Subcutaneous abdominal adipose tissue (tissue), 5 donors: ENCODE measurements around the gene ABCA1.
A peak's percentile ranks its signal among the peaks of the same experiment; 100 is the strongest.

Source experiments
- H3K27ac ChIP-seq: one replicate; pipeline ENCODE4 v1.7.0; 2013; ENCODE audit warnings: low read depth, mild to moderate bottlenecking, inconsistent platforms, low read length, moderate library complexity
- H3K27me3 ChIP-seq, 5 donors: one replicate each; pipeline ENCODE4 v1.7.0; 2013; ENCODE audit warnings: low read length in 5 of 5, inconsistent platforms in 1 of 5; ENCODE audit not compliant: control insufficient read depth in 5 of 5, insufficient read depth in 4 of 5
- H3K36me3 ChIP-seq, 5 donors: one replicate each; pipeline ENCODE4 v1.7.0; 2013; ENCODE audit warnings: low read length in 5 of 5; ENCODE audit not compliant: control insufficient read depth in 5 of 5, insufficient read depth in 5 of 5
- H3K4me1 ChIP-seq, 5 donors: one replicate each; pipeline ENCODE4 v1.7.0; 2013; ENCODE audit warnings: low read length in 5 of 5, mild to moderate bottlenecking in 3 of 5, moderate library complexity in 1 of 5; ENCODE audit not compliant: control insufficient read depth in 5 of 5, insufficient read depth in 5 of 5
- H3K4me3 ChIP-seq, 5 donors: one replicate each; pipeline ENCODE4 v1.7.0; 2013; ENCODE audit warnings: low read length in 5 of 5, low read depth in 1 of 5
- H3K9ac ChIP-seq, 5 donors: one replicate each; pipeline ENCODE4 v1.7.0; 2013; ENCODE audit warnings: low read length in 5 of 5, mild to moderate bottlenecking in 4 of 5, moderate library complexity in 3 of 5
- H3K9me3 ChIP-seq, 5 donors: one replicate each; pipeline ENCODE4 v1.7.0; 2013; ENCODE audit warnings: low read length in 5 of 5; ENCODE audit not compliant: control insufficient read depth in 5 of 5
- donor health status: healthy.
- donor health status: healthy.
- donor health status: healthy.
- donor health status: healthy.
- donor health status: healthy.

ABCA1 gene

DNA sequence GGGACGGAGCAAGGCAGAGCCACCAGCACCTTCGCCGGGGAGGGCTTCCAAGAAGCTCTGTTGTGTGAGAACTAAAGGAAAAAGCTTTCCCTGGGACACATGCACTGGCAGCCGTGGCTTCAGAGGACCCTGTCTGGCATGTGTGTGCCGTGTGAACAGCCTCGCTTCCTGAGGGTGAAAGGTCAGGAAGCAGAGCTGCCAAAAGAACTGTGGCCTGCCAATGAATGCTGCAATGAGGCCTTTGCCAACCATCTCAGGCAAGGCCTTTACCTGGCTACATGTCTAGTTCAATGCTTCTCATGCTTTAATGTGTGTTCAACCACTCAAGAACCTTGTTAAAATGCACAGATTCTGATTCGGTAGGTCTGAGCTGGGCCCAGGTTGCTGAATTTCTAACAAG lies 110.5 kb downstream of the ABCA1 start:
- peak overlapping the region in 3 of 5 donors; percentile 19 to 48 (median 36) for H3K4me3 ChIP-seq
- no peaks in the 10 kb centered on the region for H3K9me3 ChIP-seq
- peak overlapping the region in 2 of 5 donors; percentile 31 to 45 for H3K9ac ChIP-seq
- H3K27ac ChIP-seq, result peak overlapping the region; percentile 44
- peaks cover 41 to 99% (median 98%) of the 10 kb centered on the region in 5 donors for H3K36me3 ChIP-seq
- no peaks in the 10 kb centered on the region for H3K27me3 ChIP-seq
- peaks cover 0 to 27% (median 10%) of the 10 kb centered on the region in 5 donors for H3K4me1 ChIP-seq

DNA sequence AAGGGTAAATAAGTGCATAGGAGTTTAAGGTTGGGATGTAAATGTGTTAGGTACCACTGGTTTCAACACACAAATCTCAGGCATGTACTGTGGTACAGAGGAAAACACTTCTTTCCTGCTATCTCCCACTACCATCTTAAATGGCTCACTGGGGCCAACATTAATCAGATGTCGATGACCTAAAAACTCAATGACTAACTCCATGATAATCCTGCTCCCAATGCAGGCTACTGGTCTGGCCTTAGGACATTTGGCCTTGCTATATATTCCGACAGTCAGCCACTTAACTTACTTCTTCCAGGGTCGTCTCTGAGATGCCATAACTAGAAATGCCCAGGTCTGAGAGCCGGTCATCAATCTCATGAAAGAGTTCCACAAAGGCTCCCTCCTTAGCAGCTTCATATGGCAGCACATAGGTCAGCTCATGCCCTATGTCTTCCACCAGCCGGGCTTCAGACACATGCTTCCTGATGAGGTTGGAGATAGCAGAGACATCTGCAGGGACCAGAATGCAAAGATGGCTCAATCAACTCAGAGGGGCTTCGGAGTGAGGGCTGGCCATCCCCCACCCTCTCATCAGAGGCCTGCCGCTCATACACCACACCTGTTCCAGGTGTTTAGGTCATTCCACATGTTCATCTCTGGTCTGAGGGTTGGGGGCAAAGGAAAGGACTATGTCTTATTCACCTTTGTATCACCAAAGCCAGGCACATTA lies 111.9 kb downstream of the ABCA1 start:
- peaks cover 0 to 41% (median 19%) of the 10 kb centered on the region in 5 donors for H3K4me1 ChIP-seq
- H3K9ac ChIP-seq, result no peak overlapping the region
- H3K27ac ChIP-seq, result peak overlapping the region; percentile 9
- H3K27me3 ChIP-seq, result no peaks in the 10 kb centered on the region
- H3K9me3 ChIP-seq, result no peaks in the 10 kb centered on the region
- H3K36me3 ChIP-seq, result peaks cover 51 to 99% (median 89%) of the 10 kb centered on the region in 5 donors
- peak overlapping the region in 1 of 5 donors; percentile 48 for H3K4me3 ChIP-seq

DNA sequence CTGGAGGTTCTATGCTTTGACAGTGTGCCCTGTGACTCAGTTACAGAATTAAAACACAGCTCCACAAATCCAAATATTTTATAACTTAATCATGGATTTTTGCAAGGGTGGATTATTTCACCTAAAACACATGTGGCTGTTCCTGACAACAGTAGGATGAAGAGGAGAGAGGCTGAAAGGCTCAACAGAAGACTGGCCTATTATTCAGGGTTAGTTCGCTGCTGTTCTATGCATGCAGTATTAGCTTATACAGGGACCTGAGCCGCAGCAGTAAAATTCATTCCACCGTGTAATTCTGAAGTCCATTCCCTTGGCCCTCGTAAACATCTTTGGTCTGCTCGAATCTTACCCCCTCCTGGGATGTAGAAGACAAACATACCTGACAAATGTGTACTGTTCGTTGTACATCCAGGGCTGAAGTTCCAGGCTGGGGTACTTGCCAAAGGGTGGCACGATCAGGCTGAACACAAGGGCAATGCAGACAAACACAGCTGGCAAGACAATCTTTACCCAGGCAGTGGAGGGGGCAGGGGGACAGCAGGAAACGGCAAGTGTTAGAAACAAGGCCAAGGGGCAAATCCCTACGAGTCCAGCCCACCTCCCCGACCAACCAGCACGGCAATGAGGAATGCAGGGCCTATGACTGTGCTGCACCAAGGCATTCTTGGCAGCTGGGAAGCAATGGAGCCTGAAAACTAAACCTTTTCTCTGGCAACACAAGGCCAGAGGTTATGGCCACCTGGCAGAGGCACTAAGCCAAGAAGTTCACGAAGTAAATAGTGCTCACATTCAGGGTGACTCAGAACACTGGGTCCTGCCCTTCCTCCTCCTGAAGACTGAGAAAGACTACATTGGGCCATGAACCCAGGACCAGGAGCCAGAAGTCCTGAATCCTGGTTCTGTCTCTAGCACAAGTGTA lies 117.3 kb downstream of the ABCA1 start:
- Histone ChIP-seq H3K27ac (peak overlapping the region; percentile 90), H3K36me3 (peaks cover 68 to 92% (median 73%) of the 10 kb centered on the region in 5 donors), H3K9me3 (no peaks in the 10 kb centered on the region), H3K9ac (peak overlapping the region in 4 of 5 donors; percentile 43 to 64 (median 54)), H3K27me3 (no peaks in the 10 kb centered on the region), H3K4me3 (peak overlapping the region in 4 of 5 donors; percentile 9 to 59 (median 52)), H3K4me1 (peaks cover 0 to 42% (median 23%) of the 10 kb centered on the region in 5 donors)

DNA sequence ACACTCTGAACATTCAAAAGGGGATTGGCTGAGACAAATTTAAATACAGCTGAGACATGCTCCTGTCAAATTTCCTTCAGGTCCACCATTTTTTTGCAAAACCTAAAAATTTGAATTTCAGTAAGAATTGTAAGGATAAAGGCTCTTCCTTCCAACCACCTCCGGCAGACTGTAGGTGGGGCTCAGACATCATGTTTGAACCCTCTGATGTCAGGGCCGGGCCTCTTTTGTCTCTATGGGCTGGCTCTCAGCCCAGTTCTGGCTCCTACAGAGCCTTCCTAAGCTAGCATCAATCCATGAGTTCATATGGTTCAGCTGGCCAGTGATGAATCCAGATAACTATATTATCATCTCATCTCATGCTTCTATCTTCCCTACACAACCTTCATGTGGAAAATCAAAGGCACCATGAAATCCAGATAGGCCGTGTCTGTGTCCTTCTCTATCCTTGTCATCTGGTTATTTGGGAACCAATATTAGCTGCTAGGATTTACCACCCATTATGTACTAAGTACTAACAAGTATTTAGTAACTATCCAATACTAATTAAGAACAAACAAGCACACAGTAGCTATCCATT lies 119.8 kb downstream of the ABCA1 start:
- H3K9ac ChIP-seq, result peak overlapping the region in 1 of 5 donors; percentile 34
- peak overlapping the region; percentile 90 for H3K27ac ChIP-seq
- H3K9me3 ChIP-seq, result no peaks in the 10 kb centered on the region
- H3K4me3 ChIP-seq, result peak overlapping the region in 1 of 5 donors; percentile 56
- H3K27me3 ChIP-seq, result no peaks in the 10 kb centered on the region
- H3K36me3 ChIP-seq, result peaks cover 61 to 92% (median 76%) of the 10 kb centered on the region in 5 donors
- H3K4me1 ChIP-seq, result peaks cover 0 to 41% (median 23%) of the 10 kb centered on the region in 5 donors

DNA sequence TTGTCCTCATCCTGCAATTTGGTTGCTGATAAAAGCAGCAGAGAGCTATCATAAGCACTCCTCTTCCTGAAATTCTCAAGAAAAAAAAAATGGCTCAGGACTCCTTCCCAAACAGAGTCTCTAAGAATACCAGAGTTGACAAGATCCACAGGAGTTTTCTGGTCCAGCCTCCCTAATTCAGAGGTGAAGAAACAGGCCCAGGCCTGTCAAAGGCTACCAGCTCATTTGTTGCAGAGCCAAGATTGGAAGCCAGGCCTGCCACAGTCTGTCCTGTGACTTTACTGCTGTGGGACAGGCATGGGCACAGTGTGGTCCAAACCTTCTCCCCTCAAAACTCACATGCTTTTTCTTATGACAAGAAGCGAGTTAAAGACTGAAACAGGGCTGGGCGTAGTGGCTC lies 122.5 kb downstream of the ABCA1 start:
- Histone ChIP-seq H3K27ac (peak overlapping the region; percentile 8), H3K4me3 (no peak overlapping the region), H3K4me1 (peaks cover 0 to 33% (median 7%) of the 10 kb centered on the region in 5 donors), H3K27me3 (no peaks in the 10 kb centered on the region), H3K9ac (no peak overlapping the region), H3K9me3 (no peaks in the 10 kb centered on the region), H3K36me3 (peaks cover 55 to 92% (median 85%) of the 10 kb centered on the region in 5 donors)

DNA sequence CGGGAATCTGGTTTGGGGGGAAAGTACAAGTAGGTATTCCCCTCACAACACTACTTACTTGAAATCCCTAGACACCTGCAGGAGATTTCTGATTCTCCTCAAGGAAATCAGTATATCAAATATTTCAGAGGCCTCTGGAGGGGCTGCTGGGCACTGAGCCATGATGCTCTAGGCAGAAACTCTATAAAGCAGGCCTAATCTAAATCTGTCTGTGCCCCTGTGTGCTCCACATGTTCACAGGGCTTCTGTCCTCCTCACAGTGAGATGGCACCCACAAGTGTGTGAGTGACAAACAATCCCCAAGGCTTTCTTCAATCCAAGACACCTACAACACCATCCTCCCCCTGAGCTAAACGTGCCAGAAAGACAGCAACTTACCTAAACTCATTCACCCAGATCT lies 125.0 kb downstream of the ABCA1 start:
- peaks cover 60 to 97% (median 92%) of the 10 kb centered on the region in 5 donors for H3K36me3 ChIP-seq
- H3K9ac ChIP-seq, result peak overlapping the region in 1 of 5 donors; percentile 2
- no peak overlapping the region for H3K4me3 ChIP-seq
- peaks cover 0 to 27% (median 0%) of the 10 kb centered on the region in 5 donors for H3K4me1 ChIP-seq
- H3K9me3 ChIP-seq, result no peaks in the 10 kb centered on the region
- peak overlapping the region; percentile 19 for H3K27ac ChIP-seq
- H3K27me3 ChIP-seq, result no peaks in the 10 kb centered on the region

DNA sequence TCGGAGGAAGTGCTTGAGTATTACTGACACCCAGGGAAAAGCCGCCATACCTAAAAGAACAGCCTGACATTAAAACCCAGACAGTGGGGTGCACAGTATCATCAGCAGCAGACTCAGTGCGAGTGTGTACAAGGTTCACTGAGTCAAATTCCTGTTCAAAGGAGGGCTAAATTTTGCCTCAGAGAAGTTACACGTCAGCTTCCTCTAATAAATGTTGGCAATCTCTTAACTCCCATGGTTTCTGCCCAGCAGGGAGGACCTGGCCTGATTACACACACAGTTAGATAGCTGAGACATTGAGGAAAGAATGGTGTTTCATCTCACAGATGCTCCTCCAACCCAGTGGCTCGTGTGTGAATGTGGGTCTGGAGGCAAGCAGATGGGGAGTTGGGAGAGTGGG lies 125.8 kb downstream of the ABCA1 start:
- Histone ChIP-seq H3K27me3 (no peaks in the 10 kb centered on the region), H3K9ac (no peak overlapping the region), H3K4me1 (peaks cover 0 to 28% (median 0%) of the 10 kb centered on the region in 5 donors), H3K27ac (peak overlapping the region; percentile 19), H3K36me3 (peaks cover 66 to 99% (median 98%) of the 10 kb centered on the region in 5 donors), H3K4me3 (no peak overlapping the region), H3K9me3 (no peaks in the 10 kb centered on the region)

DNA sequence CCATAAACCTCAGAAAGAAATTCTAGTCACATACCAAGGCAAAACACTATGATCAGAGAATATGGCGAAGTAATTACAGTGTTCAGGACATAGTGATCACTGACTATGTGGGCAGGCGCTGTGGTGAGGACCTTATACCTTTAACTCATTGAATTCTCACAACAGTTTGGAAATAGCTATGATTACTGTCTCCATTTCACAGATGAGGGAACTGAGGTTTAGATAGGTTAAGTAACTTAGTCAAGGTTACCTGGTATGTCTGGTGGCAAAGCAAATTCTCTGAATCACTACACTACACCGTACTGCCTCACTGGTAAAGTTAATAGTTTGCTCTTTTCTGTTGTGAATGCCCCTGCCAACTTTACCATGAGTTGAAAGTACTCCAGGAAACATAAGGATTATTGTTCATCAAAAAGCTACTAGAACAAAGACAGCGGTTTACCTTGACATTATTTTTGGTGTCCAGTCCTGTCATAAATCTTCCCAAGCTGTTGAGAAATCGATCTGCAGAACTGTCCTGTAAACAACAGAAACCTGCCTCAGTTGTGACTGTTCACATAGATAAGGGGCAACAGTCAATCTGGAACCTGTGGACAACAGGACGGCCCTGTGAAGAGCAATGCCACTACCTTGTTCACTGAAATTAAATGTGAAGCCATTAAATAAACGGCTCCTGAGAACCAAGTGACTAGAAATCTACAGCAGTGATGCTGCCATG lies 127.7 kb downstream of the ABCA1 start:
- Histone ChIP-seq H3K36me3 (peaks cover 70 to 99% (median 98%) of the 10 kb centered on the region in 5 donors), H3K27me3 (no peaks in the 10 kb centered on the region)

DNA sequence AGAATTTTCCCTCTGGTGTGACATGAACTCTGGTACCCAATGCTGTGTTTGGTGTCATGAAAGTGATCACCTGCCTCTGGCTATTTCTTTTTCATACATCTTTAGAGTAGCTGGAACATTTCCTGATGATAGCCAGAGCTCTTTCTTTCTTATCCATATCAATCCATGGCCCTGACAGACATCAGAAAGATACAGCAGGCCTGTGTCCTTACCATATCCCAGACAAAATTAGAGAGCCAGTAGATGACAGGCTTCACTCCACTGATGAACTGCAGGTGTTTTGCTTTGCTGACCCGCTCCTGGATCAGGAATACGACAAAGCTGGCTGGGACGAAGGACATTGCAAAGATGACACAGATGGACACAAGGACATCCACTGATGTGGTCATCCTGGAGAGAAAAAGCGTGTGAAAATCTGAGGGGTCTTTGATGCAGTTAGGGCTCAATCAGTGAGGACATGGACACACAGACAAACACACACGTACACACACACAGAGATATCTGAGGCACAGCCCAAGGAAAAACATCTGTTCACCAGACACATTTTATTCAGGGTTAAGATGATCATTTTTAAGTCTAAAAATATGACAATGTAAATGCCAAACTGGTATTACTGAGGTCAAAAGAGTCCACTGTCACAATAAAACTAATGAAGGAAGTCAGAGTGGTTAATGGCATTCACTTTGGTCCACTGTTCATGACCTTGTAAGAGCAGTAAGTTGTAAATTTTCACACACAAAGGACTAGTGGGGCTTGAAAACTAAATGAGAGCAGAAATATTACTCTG lies 129.6 kb downstream of the ABCA1 start:
- no peaks in the 10 kb centered on the region for H3K9me3 ChIP-seq
- H3K27me3 ChIP-seq, result no peaks in the 10 kb centered on the region
- H3K9ac ChIP-seq, result no peak overlapping the region
- H3K4me3 ChIP-seq, result no peak overlapping the region
- H3K36me3 ChIP-seq, result peaks cover 78 to 99% (median 98%) of the 10 kb centered on the region in 5 donors
- H3K27ac ChIP-seq, result peak overlapping the region; percentile 19
- peaks cover 0 to 38% (median 12%) of the 10 kb centered on the region in 5 donors for H3K4me1 ChIP-seq

More for the DNA sequence above, 127.7 kb downstream of the ABCA1 start:
- no peak overlapping the region for H3K9ac ChIP-seq
- no peak overlapping the region for H3K4me3 ChIP-seq
- no peaks in the 10 kb centered on the region for H3K9me3 ChIP-seq
- H3K27ac ChIP-seq, result peak overlapping the region; percentile 29
- peaks cover 0 to 33% (median 7%) of the 10 kb centered on the region in 5 donors for H3K4me1 ChIP-seq
